Neural cell (in vitro differentiated cells): Measurements from ENCODE around the gene EFCAB7. TPM values are rescaled to one million over a fixed set of nuclear protein-coding genes. Genes with fewer than 3 reads are reported as not detected.

Experiments
- H2AFZ ChIP-seq: fragments of 200-600, 300-800 bp; sonication (generic), shearing (Covaris generic); 2 replicates; pipeline ENCODE4 v1.6.0; 2014; ENCODE audit warnings: low read depth, mild to moderate bottlenecking, antibody characterized with exemption, low read length, moderate library complexity
- H3F3A ChIP-seq: fragments of 200-600 bp; shearing (Covaris generic); 2 replicates; pipeline ENCODE4 v1.6.1; 2016; ENCODE audit warnings: mild to moderate bottlenecking, moderate library complexity, mixed read lengths, antibody characterized with exemption, low read length; ENCODE audit not compliant: insufficient read depth, poor library complexity, severe bottlenecking
- H3K27ac ChIP-seq: fragments of 200-600, 300-800 bp; sonication (generic), shearing (Covaris generic); 2 replicates; pipeline ENCODE4 v1.5.1; 2014; ENCODE audit warnings: mild to moderate bottlenecking, low read length, moderate library complexity
- H3K27me3 ChIP-seq: fragments of 300-800, 200-600 bp; sonication (generic), shearing (Covaris generic); 2 replicates; pipeline ENCODE4 v1.6.0; 2014; ENCODE audit warnings: mild to moderate bottlenecking, low read depth, low read length, moderate library complexity; ENCODE audit not compliant: insufficient read depth
- H3K36me3 ChIP-seq: fragments of 300-800, 200-600 bp; sonication (generic), shearing (Covaris generic); 2 replicates; pipeline ENCODE4 v1.5.1; 2014; ENCODE audit warnings: mild to moderate bottlenecking, antibody characterized with exemption, low read length, moderate library complexity; ENCODE audit not compliant: insufficient read depth
- H3K4me2 ChIP-seq: fragments of 300-800, 200-600 bp; sonication (generic), shearing (Covaris generic); 2 replicates; pipeline ENCODE4 v1.6.0; 2014; ENCODE audit warnings: mild to moderate bottlenecking, low read length
- H3K4me3 ChIP-seq: fragments of 300-800, 200-600 bp; sonication (generic), shearing (Covaris generic); 2 replicates; pipeline ENCODE4 v1.5.1; 2014; ENCODE audit warnings: mild to moderate bottlenecking, low read length, moderate library complexity
- H3K79me2 ChIP-seq: fragments of 200-600 bp; shearing (Covaris generic); replicated peaks from 2 replicates; pipeline ENCODE4 v1.6.0; 2014; ENCODE audit warnings: mild to moderate bottlenecking, low read length, moderate library complexity; ENCODE audit not compliant: insufficient read depth
- H3K9ac ChIP-seq: fragments of 300-800, 200-600 bp; sonication (generic), shearing (Covaris generic); 2 replicates; pipeline ENCODE4 v1.6.1; 2016; ENCODE audit warnings: mild to moderate bottlenecking, low read length, mixed read lengths
- H3K9me2 ChIP-seq: fragments of 200-600 bp; shearing (Covaris generic); 2 replicates; pipeline ENCODE4 v1.6.1; 2016; ENCODE audit warnings: mild to moderate bottlenecking, low read length, mixed read lengths; ENCODE audit not compliant: insufficient read depth
- H3K9me3 ChIP-seq: fragments of 200-600, 300-800 bp; sonication (generic), shearing (Covaris generic); 2 replicates; pipeline ENCODE4 v1.6.1; 2016; ENCODE audit warnings: mild to moderate bottlenecking, mixed run types, low read length, moderate library complexity, mixed read lengths
- H4K20me1 ChIP-seq: fragments of 200-600 bp; shearing (Covaris generic); 2 replicates; pipeline ENCODE4 v1.6.1; 2016; ENCODE audit warnings: mild to moderate bottlenecking, mixed run types; ENCODE audit not compliant: insufficient read depth
- CTCF ChIP-seq: fragments of 450-650 bp; IDR thresholded peaks from 2 replicates; pipeline ENCODE4 v1.5.1; 2014; ENCODE audit warnings: antibody characterized with exemption, mild to moderate bottlenecking, moderate library complexity; ENCODE audit not compliant: poor library complexity, severe bottlenecking
- EP300 ChIP-seq: fragments of 450-650 bp; conservative IDR thresholded peaks from 2 replicates; pipeline ENCODE4 v1.6.1; 2014; ENCODE audit warnings: antibody characterized with exemption, mild to moderate bottlenecking, moderate library complexity; ENCODE audit not compliant: poor library complexity, severe bottlenecking
- EZH2 ChIP-seq: fragments of 200-600, 300-800 bp; shearing (Covaris generic), sonication (generic); IDR thresholded peaks from 2 replicates; pipeline ENCODE4 v1.6.1; 2014; ENCODE audit warnings: antibody characterized with exemption, low read length, borderline replicate concordance, mild to moderate bottlenecking; ENCODE audit not compliant: insufficient read depth, poor library complexity, severe bottlenecking
- MXI1 ChIP-seq: fragments of 450-650 bp; conservative IDR thresholded peaks from 2 replicates; pipeline ENCODE4 v1.6.1; 2014; ENCODE audit warnings: antibody characterized with exemption, mild to moderate bottlenecking; ENCODE audit not compliant: poor library complexity, severe bottlenecking
- POLR2AphosphoS5 ChIP-seq: IDR thresholded peaks from 2 replicates; pipeline ENCODE4 v1.6.1; 2012
- RAD21 ChIP-seq: fragments of 450-650 bp; conservative IDR thresholded peaks from 2 replicates; pipeline ENCODE4 v1.6.1; 2014; ENCODE audit warnings: antibody characterized with exemption, mild to moderate bottlenecking, moderate library complexity
- REST ChIP-seq: IDR thresholded peaks from 2 replicates; pipeline ENCODE4 v1.6.1; 2012; ENCODE audit warnings: borderline replicate concordance
- SMC3 ChIP-seq: fragments of 450-650 bp; conservative IDR thresholded peaks from 2 replicates; pipeline ENCODE4 v1.6.1; 2014; ENCODE audit warnings: antibody characterized with exemption, mild to moderate bottlenecking, moderate library complexity; ENCODE audit not compliant: poor library complexity
- TAF1 ChIP-seq: IDR thresholded peaks from 2 replicates; pipeline ENCODE4 v1.6.1; 2012; ENCODE audit warnings: low read depth
- polyA plus RNA-seq: library from polyadenylated mRNA; depleted of rRNA; stranded (reverse); fragments of >200 nt; gene quantifications from 2 replicates; pipeline ENCODE4 v1.2.3, GENCODE V29; 2014

EFCAB7 gene
- polyA plus RNA-seq, 1 donor from 2014 or later: 72.9 TPM

- no peaks in the 10 kb centered on the region for H3K9me3 ChIP-seq
- peaks cover 39% of the 10 kb centered on the region for H3K79me2 ChIP-seq
- peak overlapping the region; percentile 78 for H3K4me3 ChIP-seq
- no peaks in the 10 kb centered on the region for H4K20me1 ChIP-seq
- peak overlapping the region; percentile 47 for H3K4me2 ChIP-seq
- peak overlapping the region; percentile 94 for H3K27ac ChIP-seq
- H3K27me3 ChIP-seq: no peaks in the 10 kb centered on the region
- no peaks in the 10 kb centered on the region for H3K9me2 ChIP-seq
- H3F3A ChIP-seq: no peaks in the 10 kb centered on the region
- H3K9ac ChIP-seq: peak overlapping the region; percentile 90
- TF ChIP-seq RAD21 (no peak), REST (peak; percentile 4)
- H2AFZ ChIP-seq: peak overlapping the region; percentile 96
- H3K36me3 ChIP-seq: no peaks in the 10 kb centered on the region
Measured at GRCh38 chr1:63523738-63524137, 413 bp downstream of the EFCAB7 start.

GRCh38 chr1:63524201-63524600 is 876 bp downstream of the EFCAB7 start:
- H3K4me2 ChIP-seq: peak overlapping the region; percentile 47
- peak overlapping the region; percentile 78 for H3K4me3 ChIP-seq
- H3K27me3 ChIP-seq: no peaks in the 10 kb centered on the region
- H3K9ac ChIP-seq: peak overlapping the region; percentile 90
- peak overlapping the region; percentile 96 for H2AFZ ChIP-seq
- TF ChIP-seq EZH2: no peak
- TF ChIP-seq MXI1: no peak
- TF ChIP-seq RAD21: no peak
- no peak for TF ChIP-seq REST
- TF ChIP-seq POLR2AphosphoS5: no peak
- no peak for TF ChIP-seq EP300
- no peak for TF ChIP-seq TAF1
- no peak for TF ChIP-seq CTCF
- TF ChIP-seq SMC3: no peak
- H3K36me3 ChIP-seq: no peaks in the 10 kb centered on the region
- peak overlapping the region; percentile 94 for H3K27ac ChIP-seq
- H3F3A ChIP-seq: no peaks in the 10 kb centered on the region
- H3K9me3 ChIP-seq: no peaks in the 10 kb centered on the region
- H3K79me2 ChIP-seq: peaks cover 39% of the 10 kb centered on the region
- H4K20me1 ChIP-seq: no peaks in the 10 kb centered on the region
- H3K9me2 ChIP-seq: no peaks in the 10 kb centered on the region
